Pulmonary artery endothelial cell (primary cell): ENCODE measurements around the gene PTPRN2. TPM values are rescaled to one million over a fixed set of nuclear protein-coding genes. Genes with fewer than 3 reads are reported as not detected.

ENCODE experiments used
- DNase-seq: peaks from one replicate; pipeline ENCODE4 v3.0.0-alpha.2; 2011; ENCODE audit warnings: low read depth, low spot score
- total RNA-seq: library from RNA; depleted of rRNA; stranded (reverse); fragments of >200 nt; gene quantifications from 2 replicates; pipeline ENCODE4 v1.2.3, GENCODE V29; 2014

PTPRN2 gene
- total RNA-seq, 1 donor from 2014 or later, result 0.53 TPM

GRCh38 chr7:158492367-158492764, 95.3 kb downstream of the PTPRN2 start:
- no peak for DNase-seq

GRCh38 chr7:158491094-158491493, 96.5 kb downstream of the PTPRN2 start:
- DNase-seq, result no peak

- DNase-seq, result no peak
Observed at GRCh38 chr7:158490171-158490782, 97.3 kb downstream of the PTPRN2 start.

- DNase-seq, result no peak
Observed at GRCh38 chr7:158489462-158490155, 98.0 kb downstream of the PTPRN2 start.

- DNase-seq, result no peak
Observed at GRCh38 chr7:158488181-158488971, 99.2 kb downstream of the PTPRN2 start.

- DNase-seq, result no peak
Observed at GRCh38 chr7:158487631-158488151, 99.9 kb downstream of the PTPRN2 start.

- DNase-seq, result no peak
Observed at GRCh38 chr7:158486919-158487318, 100.7 kb downstream of the PTPRN2 start.

- DNase-seq, result no peak
Observed at GRCh38 chr7:158484801-158485531, 102.7 kb downstream of the PTPRN2 start.

GRCh38 chr7:158482480-158482879, 105.1 kb downstream of the PTPRN2 start:
- DNase-seq, result no peak

GRCh38 chr7:158479664-158480025, 108.0 kb downstream of the PTPRN2 start:
- no peak for DNase-seq

- no peak for DNase-seq
Observed at GRCh38 chr7:158479021-158479663, 108.5 kb downstream of the PTPRN2 start.

- DNase-seq, result no peak
Observed at GRCh38 chr7:158477866-158478265, 109.8 kb downstream of the PTPRN2 start.

GRCh38 chr7:158476331-158476932, 111.2 kb downstream of the PTPRN2 start:
- no peak for DNase-seq

GRCh38 chr7:158475679-158476052, 112.0 kb downstream of the PTPRN2 start:
- DNase-seq, result no peak

- no peak for DNase-seq
Observed at GRCh38 chr7:158475036-158475678, 112.5 kb downstream of the PTPRN2 start.

GRCh38 chr7:158474488-158474887, 113.1 kb downstream of the PTPRN2 start:
- DNase-seq, result no peak

GRCh38 chr7:158473946-158474345, 113.7 kb downstream of the PTPRN2 start:
- DNase-seq, result no peak

GRCh38 chr7:158473221-158473620, 114.4 kb downstream of the PTPRN2 start:
- DNase-seq, result no peak

- DNase-seq, result no peak
Observed at GRCh38 chr7:158472596-158472995, 115.0 kb downstream of the PTPRN2 start.

GRCh38 chr7:158471716-158472115, 115.9 kb downstream of the PTPRN2 start:
- DNase-seq, result no peak
